Endothelial cell of umbilical vein (primary cell): ENCODE data around the gene DUS2. TPM values are rescaled to one million over a fixed set of nuclear protein-coding genes. Genes with fewer than 3 reads are reported as not detected.

Experiments
- BruUV-seq: library from RNA; stranded (reverse); fragments of 400-500 nt; replicated peaks from 2 replicates; lab custom pipeline; 2021; lab: Mats Ljungman, UMichigan
- CTCF ChIA-PET: fragments of 300-600, 350-600 bp; sonication (Branson Sonifier 250); formaldehyde crosslinking; loops from one replicate; lab custom pipeline; 2021; ENCODE audit warnings: antibody characterized with exemption, inconsistent platforms; lab: Charles Lee
- POLR2A ChIA-PET: fragments of 300-600, 350-600 bp; sonication (Branson Sonifier 250); formaldehyde crosslinking; loops from one replicate; lab custom pipeline; 2021; ENCODE audit warnings: antibody characterized with exemption, inconsistent platforms; lab: Charles Lee
- DNase-seq: peaks from one replicate; pipeline ENCODE4 v3.0.0-alpha.2; 2011; ENCODE audit warnings: low read depth, low spot score
- FAIRE-seq: peaks from 2 replicates; lab custom pipeline; 2011; peaks lifted over from hg19 to GRCh38; lab: Jason Lieb, UNC
- H2AFZ ChIP-seq: 2 replicates; pipeline ENCODE4 v1.6.0; 2012; ENCODE audit warnings: low read depth, low read length, control low read depth, inconsistent platforms
- H3K27ac ChIP-seq: 2 replicates; pipeline ENCODE4 v1.5.1; 2011; ENCODE audit warnings: low read depth, mild to moderate bottlenecking, control low read depth, low read length, moderate library complexity; ENCODE audit not compliant: insufficient read depth
- H3K27me3 ChIP-seq, 2 experiments: 2 replicates each; pipeline versions ENCODE4 v1.6.0 to v1.6.1; 2011; ENCODE audit warnings: low read length in 2 of 2, mixed read lengths in 1 of 2; ENCODE audit not compliant: control insufficient read depth in 2 of 2, insufficient read depth in 2 of 2
- H3K36me3 ChIP-seq, 2 experiments: 2 replicates in 1 of 2; 3 replicates in 1 of 2; pipeline ENCODE4 v1.5.1; 2011; ENCODE audit warnings: low read length in 2 of 2, mild to moderate bottlenecking in 1 of 2, moderate library complexity in 1 of 2; ENCODE audit not compliant: control insufficient read depth in 2 of 2, insufficient read depth in 2 of 2; ENCODE audit errors: extremely low read depth in 1 of 2
- H3K4me1 ChIP-seq: 3 replicates; pipeline ENCODE4 v1.5.1; 2011; ENCODE audit warnings: mild to moderate bottlenecking, low read length; ENCODE audit not compliant: control insufficient read depth, insufficient read depth; ENCODE audit errors: extremely low read depth
- H3K4me2 ChIP-seq: 2 replicates; pipeline ENCODE4 v1.6.1; 2011; ENCODE audit warnings: low read length, control low read depth, mixed read lengths; ENCODE audit not compliant: insufficient read depth
- H3K4me3 ChIP-seq, 3 experiments: fragments of 200-600 bp in 1 of 3; sonication (generic), shearing (Covaris generic) in 1 of 3; replicated peaks in 1 of 3; 2 replicates each; pipeline ENCODE4 v1.5.1; 2011 to 2016; ENCODE audit warnings: control low read depth in 3 of 3, low read length in 3 of 3, mild to moderate bottlenecking in 2 of 3, inconsistent platforms in 1 of 3, low read depth in 1 of 3, moderate library complexity in 1 of 3; ENCODE audit not compliant: insufficient read depth in 1 of 3
- H3K79me2 ChIP-seq: 2 replicates; pipeline ENCODE4 v1.6.0; 2012; ENCODE audit warnings: low read length, inconsistent platforms; ENCODE audit not compliant: control insufficient read depth, insufficient read depth
- H3K9ac ChIP-seq: replicated peaks from 2 replicates; pipeline ENCODE3; 2011; ENCODE audit warnings: low read length, control low read depth; ENCODE audit not compliant: insufficient read depth; ENCODE audit errors: extremely low read depth
- H3K9me1 ChIP-seq: replicated peaks from 3 replicates; pipeline ENCODE4 v1.6.0; 2011; ENCODE audit warnings: mild to moderate bottlenecking, low read length; ENCODE audit not compliant: control insufficient read depth, insufficient read depth; ENCODE audit errors: extremely low read depth
- H3K9me3 ChIP-seq: replicated peaks from 2 replicates; pipeline ENCODE4 v1.5.1; 2012; ENCODE audit warnings: low read length, inconsistent platforms; ENCODE audit not compliant: control insufficient read depth, insufficient read depth
- H4K20me1 ChIP-seq: replicated peaks from 2 replicates; pipeline ENCODE3; 2011; ENCODE audit warnings: mild to moderate bottlenecking, low read length; ENCODE audit not compliant: control insufficient read depth, insufficient read depth; ENCODE audit errors: extremely low read depth
- EZH2 ChIP-seq: IDR thresholded peaks from 2 replicates; pipeline ENCODE4 v1.6.1; 2012; ENCODE audit warnings: borderline replicate concordance, low read depth, mild to moderate bottlenecking, moderate library complexity, low read length, inconsistent platforms; ENCODE audit not compliant: severe bottlenecking
- FOS ChIP-seq: IDR thresholded peaks from 2 replicates; pipeline ENCODE4 v1.6.1; 2011; ENCODE audit warnings: mild to moderate bottlenecking, low read length, moderate library complexity, borderline replicate concordance; ENCODE audit not compliant: insufficient read depth
- GATA2 ChIP-seq: IDR thresholded peaks from 2 replicates; pipeline ENCODE4 v1.7.0; 2011; ENCODE audit warnings: low read depth, mild to moderate bottlenecking, moderate library complexity, mixed read lengths, low read length; ENCODE audit not compliant: insufficient read length, insufficient read depth
- JUN ChIP-seq: IDR thresholded peaks from 2 replicates; pipeline ENCODE4 v1.6.1; 2011; ENCODE audit warnings: borderline replicate concordance, low read depth; ENCODE audit not compliant: insufficient read length, insufficient read depth
- MYC ChIP-seq: IDR thresholded peaks from one replicate; pipeline ENCODE4 v1.6.1; 2011; ENCODE audit warnings: mild to moderate bottlenecking, low read depth, low read length
- POLR2A ChIP-seq: IDR thresholded peaks from 2 replicates; pipeline ENCODE4 v1.6.1; 2012; ENCODE audit warnings: low read depth, mild to moderate bottlenecking, control low read depth, low read length
- POLR2AphosphoS5 ChIP-seq: IDR thresholded peaks from 2 replicates; pipeline ENCODE4 v1.6.1; 2012; ENCODE audit warnings: low read depth, mild to moderate bottlenecking, control low read depth, low read length, moderate library complexity; ENCODE audit not compliant: insufficient read depth
- dilution Hi-C: fragments of 300-500 bp; cut with MboI; formaldehyde crosslinking; loops from one replicate; pipeline ENCODE4 v1.15.0; 2019; ENCODE audit warnings: low sequenced_read_pairs; ENCODE audit not compliant: extremely low pct_ligation_motif_present
- intact Hi-C: fragments of 100-400 bp; cut with micrococcal nuclease; formaldehyde crosslinking; loops from one replicate; pipeline ENCODE4 v1.10.0; 2022
- polyA plus RNA-seq, 4 experiments: library from polyadenylated mRNA; depleted of rRNA in 3 of 4; stranded (reverse) in 3 of 4; unstranded in 1 of 4; fragments of >200 nt; gene quantifications; 2 replicates each; pipeline versions ENCODE4 v1.2.1 to v1.2.3, GENCODE V29; 2011 to 2012; ENCODE audit warnings: missing spikeins in 1 of 4
- total RNA-seq: library from RNA; stranded (reverse); gene quantifications from 2 replicates; pipeline ENCODE4 v1.2.3, GENCODE V29; 2021
- TF ChIP-seq, protein P1 (sequence below): IDR thresholded peaks from 2 replicates; pipeline ENCODE4 v1.6.1; 2011; ENCODE audit not compliant: insufficient read depth, insufficient read length
- TF ChIP-seq, protein P2 (sequence below), 2 donors: IDR thresholded peaks; 1 replicate in 1 of 2; 2 replicates in 1 of 2; pipeline ENCODE4 v1.5.1; 2011; ENCODE audit warnings: low read length in 2 of 2, mild to moderate bottlenecking in 2 of 2, moderate library complexity in 2 of 2, control low read depth in 1 of 2, inconsistent platforms in 1 of 2, low read depth in 1 of 2; ENCODE audit not compliant: insufficient read depth in 1 of 2; ENCODE audit errors: extremely low read depth in 1 of 2

The DUS2 gene
- total and polyA plus RNA-seq, 2 donors (not counting 3 experiments of a cell fraction or from before 2014, with no cell fraction given), result 16.4 to 21.7 TPM

DNA sequence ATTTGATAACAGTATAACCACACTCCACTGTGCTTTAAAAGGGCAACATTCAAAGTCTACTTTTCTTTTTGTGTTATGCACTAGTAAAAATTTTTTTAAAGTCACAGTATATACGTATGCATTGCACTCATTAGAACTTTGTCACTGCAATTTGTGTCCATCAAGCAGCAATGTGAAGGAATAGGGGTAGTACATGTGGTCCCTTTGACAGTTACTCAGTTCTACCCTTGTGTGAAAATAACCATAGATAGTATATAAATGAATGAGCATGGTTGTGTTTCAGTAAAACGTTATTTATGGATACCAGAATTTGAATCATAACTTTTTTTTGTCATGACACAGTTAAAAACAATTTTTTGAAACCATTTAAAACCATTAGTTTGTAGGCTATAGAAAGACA lies 92.8 kb downstream of the DUS2 start:
- no peaks in the 10 kb centered on the region for H3K36me3 ChIP-seq
- no TSS peak for BruUV-seq
- H3K27ac ChIP-seq, result no peak overlapping the region
- dilution Hi-C loops, result no loop called here
- H3K9me1 ChIP-seq, result no peaks in the 10 kb centered on the region
- no peak overlapping the region for H3K4me2 ChIP-seq
- no peak for TF ChIP-seq GATA2
- no peak for TF ChIP-seq JUN
- no peak for TF ChIP-seq FOS
- TF ChIP-seq, protein P1, sequence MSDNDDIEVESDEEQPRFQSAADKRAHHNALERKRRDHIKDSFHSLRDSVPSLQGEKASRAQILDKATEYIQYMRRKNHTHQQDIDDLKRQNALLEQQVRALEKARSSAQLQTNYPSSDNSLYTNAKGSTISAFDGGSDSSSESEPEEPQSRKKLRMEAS, result no peak
- TF ChIP-seq, protein P2, sequence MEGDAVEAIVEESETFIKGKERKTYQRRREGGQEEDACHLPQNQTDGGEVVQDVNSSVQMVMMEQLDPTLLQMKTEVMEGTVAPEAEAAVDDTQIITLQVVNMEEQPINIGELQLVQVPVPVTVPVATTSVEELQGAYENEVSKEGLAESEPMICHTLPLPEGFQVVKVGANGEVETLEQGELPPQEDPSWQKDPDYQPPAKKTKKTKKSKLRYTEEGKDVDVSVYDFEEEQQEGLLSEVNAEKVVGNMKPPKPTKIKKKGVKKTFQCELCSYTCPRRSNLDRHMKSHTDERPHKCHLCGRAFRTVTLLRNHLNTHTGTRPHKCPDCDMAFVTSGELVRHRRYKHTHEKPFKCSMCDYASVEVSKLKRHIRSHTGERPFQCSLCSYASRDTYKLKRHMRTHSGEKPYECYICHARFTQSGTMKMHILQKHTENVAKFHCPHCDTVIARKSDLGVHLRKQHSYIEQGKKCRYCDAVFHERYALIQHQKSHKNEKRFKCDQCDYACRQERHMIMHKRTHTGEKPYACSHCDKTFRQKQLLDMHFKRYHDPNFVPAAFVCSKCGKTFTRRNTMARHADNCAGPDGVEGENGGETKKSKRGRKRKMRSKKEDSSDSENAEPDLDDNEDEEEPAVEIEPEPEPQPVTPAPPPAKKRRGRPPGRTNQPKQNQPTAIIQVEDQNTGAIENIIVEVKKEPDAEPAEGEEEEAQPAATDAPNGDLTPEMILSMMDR (IDR thresholded peaks at IDR 0.05; ENCODE audit: extremely low read depth in 1 of 2, insufficient read depth in 1 of 2, low read depth in 1 of 2, low read length in 2 of 2), result no peak
- no peak for TF ChIP-seq POLR2A
- TF ChIP-seq EZH2, result no peak
- TF ChIP-seq POLR2AphosphoS5, result no peak
- TF ChIP-seq MYC, result no peak
- DNase-seq (no peak), FAIRE-seq (no peak)
- no peaks in the 10 kb centered on the region for H3K4me1 ChIP-seq
- no peak overlapping the region for H3K4me3 ChIP-seq
- H3K9ac ChIP-seq, result no peak overlapping the region
- ChIA-PET POLR2A (no interaction called here), CTCF (no interaction called here)
- H4K20me1 ChIP-seq, result peaks cover 3% of the 10 kb centered on the region
- no peaks in the 10 kb centered on the region for H3K27me3 ChIP-seq
- no peak overlapping the region for H2AFZ ChIP-seq
- peaks cover 70% of the 10 kb centered on the region for H3K79me2 ChIP-seq
- H3K9me3 ChIP-seq, result no peaks in the 10 kb centered on the region
- intact Hi-C loops, result no loop called here
